Putamen (tissue), 1 donor: Measurements from ENCODE around the gene MAPKAPK5.
"Not testable (repeated sequence)": the region's sequence is repeated elsewhere in the genome, so short reads cannot be mapped to it uniquely, and the experiment has no call there.

Experiments
- DNase-seq: peaks from one replicate; pipeline ENCODE4 v3.0.0-alpha.2; 2016; ENCODE audit warnings: low spot score

Gene MAPKAPK5, protein sequence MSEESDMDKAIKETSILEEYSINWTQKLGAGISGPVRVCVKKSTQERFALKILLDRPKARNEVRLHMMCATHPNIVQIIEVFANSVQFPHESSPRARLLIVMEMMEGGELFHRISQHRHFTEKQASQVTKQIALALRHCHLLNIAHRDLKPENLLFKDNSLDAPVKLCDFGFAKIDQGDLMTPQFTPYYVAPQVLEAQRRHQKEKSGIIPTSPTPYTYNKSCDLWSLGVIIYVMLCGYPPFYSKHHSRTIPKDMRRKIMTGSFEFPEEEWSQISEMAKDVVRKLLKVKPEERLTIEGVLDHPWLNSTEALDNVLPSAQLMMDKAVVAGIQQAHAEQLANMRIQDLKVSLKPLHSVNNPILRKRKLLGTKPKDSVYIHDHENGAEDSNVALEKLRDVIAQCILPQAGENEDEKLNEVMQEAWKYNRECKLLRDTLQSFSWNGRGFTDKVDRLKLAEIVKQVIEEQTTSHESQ

DNA sequence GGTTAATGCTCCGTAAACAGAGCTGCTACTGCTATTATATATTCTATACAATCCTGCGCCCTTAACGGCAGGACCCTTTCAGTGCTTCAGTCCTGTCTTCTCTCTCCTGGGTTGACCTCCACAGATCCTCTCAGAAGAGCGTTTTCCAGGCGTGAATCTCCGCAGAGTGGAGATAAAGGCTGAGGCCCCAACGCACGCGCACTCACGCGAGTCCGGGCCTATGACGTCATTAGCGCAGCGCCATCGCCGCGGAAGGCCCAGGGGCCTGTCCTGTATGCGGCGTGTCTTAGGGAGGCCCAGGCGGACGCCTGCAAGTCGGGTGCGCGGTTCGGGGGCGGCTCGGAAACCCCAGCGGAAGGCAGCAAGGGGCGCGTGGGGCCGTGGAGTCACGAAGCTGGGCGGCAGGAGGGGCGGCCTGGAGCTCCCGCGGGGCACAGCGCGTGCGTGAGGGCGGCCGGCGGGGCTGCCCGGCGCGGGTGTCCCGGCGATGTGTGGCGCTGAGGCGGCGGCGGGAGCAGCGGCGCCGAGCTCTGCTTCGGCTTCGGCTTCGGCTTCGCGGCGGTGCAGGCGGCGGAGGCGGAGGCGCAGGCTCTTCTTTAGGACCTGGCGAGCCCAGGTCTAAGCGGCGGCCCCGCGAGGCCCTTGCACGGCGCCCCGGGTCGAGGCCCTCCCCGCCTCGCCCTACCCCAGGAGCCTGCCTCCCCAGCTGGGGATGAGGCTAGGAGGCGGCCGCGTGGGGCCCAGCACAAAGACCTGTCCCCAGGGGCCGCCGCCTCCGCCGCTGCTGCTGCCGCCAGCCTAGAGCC is at the start of gene MAPKAPK5:
Gene MAPKAPK5 (plus strand): TSS at position 479 of the 806 bp plus-strand sequence. CDS start 506 bp downstream, outside the sequence.
- DNase-seq = peak; percentile 90

DNA sequence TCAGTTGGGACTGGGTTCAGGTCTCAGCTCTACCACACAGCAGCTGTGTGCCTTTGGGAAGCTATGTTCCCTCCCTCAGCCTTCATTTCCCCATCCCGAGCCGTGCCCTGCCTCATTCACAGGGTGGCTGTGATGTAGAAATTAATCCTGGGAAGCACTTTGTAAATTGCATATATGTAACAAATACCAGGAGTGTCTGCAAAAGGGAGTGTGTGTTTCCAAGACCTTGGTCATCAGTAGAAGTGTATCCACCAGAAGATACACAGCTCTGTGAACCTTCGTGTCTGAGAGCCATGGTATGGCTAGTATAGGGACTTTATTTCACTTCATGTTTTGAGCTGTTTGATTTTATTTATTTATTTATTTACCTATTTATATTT is 49.2 kb upstream of the MAPKAPK5 start:
- no peak for DNase-seq

DNA sequence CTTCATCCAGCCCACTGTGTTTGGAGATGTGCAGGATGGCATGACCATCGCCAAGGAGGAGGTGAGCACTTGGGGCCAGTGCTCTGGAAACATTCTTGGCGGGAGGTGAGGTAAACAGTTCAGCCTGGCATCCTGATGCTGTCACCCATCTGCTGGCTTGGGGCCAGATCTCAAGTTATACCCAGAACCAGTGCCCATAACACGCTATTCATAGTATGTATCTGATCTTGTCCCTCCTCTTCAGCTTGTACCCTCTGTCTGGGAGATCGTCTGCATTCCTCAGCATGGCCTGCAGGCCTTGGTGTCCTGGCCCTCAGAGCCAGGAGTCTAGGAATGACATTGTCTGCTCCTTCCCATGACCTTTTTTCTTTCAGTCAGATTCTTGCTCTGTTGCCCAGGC is 43.8 kb upstream of the MAPKAPK5 start:
- DNase-seq = no peak

DNA sequence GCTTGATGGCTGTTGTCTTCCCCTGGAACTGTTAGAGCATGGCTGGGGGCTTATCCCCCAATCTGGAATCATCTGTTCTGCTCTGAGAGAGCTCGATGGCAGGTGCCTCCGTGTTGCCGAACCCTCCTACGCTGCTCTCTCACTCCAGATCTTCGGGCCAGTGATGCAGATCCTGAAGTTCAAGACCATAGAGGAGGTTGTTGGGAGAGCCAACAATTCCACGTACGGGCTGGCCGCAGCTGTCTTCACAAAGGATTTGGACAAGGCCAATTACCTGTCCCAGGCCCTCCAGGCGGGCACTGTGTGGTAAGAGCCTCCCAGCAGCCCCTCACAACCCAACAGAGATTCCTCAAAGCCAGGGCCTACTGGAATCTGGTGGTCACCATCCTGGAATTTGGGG is 42.3 kb upstream of the MAPKAPK5 start:
- no peak for DNase-seq

- DNase-seq = no peak
Measured at GRCh38 chr12:111803038-111803626, 38.9 kb upstream of the MAPKAPK5 start.

DNA sequence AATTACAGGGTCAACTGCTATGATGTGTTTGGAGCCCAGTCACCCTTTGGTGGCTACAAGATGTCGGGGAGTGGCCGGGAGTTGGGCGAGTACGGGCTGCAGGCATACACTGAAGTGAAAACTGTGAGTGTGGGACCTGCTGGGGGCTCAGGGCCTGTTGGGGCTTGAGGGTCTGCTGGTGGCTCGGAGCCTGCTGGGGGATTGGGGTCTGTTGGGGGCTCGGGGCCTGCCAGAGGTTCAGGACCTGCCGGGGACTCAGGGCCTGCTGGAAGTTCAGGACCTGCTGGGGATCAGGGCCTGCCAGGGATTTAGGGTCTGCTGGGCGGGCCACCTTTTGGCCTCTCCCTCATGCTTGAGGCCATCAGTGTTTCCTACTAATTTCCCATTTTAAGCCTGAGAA is 38.2 kb upstream of the MAPKAPK5 start:
- no peak for DNase-seq

- no peak for DNase-seq
Measured at GRCh38 chr12:111806304-111806703, 35.7 kb upstream of the MAPKAPK5 start.

- no peak for DNase-seq
Measured at GRCh38 chr12:111807232-111807631, 34.8 kb upstream of the MAPKAPK5 start.

DNA sequence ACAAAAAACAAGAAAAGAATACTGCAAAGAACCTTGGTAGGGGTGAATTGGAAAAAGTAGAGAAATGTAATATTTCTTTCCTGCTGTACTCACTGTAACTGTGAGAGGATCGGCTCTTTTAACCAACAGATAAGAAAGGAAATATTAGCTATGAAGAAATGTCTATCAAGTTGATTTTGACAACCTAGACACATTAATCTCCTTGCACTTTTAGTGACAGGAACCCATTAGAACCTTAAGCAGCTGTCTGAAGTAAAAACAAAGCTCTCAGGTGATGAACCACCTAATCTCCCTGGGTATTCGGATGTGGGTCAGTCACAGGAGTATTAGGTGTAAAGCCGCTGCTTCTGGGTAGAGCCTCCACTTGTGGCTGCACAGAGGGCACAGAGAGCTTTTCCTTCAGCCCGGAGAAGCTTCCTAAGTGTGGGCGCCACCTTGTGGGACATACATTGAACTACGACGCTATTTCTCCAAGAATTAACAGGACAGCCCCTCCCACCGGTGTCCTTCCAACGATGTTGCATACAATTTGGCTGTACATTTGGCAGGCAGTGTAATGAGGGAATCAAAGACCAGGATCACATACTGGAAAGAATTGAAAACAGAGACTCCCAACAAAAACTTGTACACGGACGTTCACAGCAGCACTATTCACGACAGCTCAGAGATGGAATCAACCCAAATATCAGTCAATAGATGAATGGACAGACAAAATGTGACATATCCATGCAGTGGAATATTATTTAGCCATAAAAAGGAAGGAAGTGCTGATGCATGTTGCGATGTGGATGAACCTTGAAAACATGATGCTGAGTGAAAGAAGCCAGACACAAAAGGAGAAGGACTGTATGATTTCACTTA is 28.9 kb upstream of the MAPKAPK5 start:
- peak; percentile 78 for DNase-seq

DNA sequence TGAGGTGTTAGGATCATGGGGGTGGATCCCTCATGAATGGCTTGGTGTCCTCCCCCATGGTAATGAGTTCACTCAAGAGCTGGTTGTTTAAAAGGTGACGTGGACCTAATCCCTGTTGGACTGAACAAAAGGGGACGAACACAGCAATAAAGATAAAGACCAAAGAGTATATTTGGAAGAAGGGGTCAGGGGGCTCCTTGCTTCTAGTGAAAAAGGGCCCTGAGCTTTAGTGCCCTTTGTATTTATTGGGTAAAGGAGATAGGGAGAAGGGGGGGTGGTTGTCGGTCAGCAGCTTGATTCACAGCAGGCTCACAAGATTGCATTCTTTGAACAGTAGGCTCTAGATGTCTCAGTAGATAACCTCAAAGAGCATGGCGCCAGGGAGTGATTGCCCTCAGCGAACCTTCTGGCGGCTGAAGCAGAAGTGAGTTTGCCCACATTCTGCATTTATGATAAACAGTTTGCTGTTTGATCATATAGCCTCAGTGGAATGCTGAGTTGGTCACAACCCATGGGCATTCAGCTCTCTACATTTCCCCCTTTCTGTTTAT is 25.9 kb upstream of the MAPKAPK5 start:
- DNase-seq = no peak

DNA sequence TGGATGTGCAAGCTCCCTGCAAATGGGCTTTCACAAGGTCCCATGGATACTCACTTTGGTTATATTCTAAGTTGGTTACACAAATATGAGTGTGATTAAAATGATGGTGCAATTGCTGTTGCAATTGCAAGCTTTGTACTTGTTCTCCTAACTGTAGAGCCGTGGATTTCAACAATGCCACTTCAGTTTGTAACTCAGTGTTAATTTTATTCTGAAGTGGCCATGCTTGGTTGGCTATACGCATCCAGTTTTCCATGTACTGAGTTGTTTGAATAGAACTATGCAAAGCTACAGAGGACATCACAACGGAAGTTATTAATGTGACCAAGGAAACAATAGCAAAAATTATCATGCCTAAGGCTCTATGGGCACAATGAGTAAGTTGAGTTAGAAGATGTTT is 25.1 kb upstream of the MAPKAPK5 start:
- not testable (repeated sequence) for DNase-seq

DNA sequence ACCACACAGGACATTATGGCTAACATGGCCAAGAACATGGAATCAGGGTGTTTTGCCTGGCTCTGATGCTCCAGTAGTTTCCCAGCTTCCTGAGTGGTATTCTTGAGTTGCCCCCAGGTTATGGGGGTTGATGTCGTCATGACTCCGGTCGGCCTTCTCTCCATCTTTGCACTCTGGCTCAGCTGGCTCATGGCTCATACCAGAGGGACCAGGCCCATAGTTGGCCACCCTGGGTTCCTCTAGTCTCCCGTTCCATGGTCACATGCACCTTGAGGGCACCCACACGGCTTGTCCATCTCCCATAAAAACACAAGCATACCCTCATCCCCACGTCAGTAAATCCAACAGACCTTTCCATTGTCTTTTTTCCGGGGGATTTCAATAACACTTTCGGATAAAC is 23.7 kb upstream of the MAPKAPK5 start:
- DNase-seq = no peak

DNA sequence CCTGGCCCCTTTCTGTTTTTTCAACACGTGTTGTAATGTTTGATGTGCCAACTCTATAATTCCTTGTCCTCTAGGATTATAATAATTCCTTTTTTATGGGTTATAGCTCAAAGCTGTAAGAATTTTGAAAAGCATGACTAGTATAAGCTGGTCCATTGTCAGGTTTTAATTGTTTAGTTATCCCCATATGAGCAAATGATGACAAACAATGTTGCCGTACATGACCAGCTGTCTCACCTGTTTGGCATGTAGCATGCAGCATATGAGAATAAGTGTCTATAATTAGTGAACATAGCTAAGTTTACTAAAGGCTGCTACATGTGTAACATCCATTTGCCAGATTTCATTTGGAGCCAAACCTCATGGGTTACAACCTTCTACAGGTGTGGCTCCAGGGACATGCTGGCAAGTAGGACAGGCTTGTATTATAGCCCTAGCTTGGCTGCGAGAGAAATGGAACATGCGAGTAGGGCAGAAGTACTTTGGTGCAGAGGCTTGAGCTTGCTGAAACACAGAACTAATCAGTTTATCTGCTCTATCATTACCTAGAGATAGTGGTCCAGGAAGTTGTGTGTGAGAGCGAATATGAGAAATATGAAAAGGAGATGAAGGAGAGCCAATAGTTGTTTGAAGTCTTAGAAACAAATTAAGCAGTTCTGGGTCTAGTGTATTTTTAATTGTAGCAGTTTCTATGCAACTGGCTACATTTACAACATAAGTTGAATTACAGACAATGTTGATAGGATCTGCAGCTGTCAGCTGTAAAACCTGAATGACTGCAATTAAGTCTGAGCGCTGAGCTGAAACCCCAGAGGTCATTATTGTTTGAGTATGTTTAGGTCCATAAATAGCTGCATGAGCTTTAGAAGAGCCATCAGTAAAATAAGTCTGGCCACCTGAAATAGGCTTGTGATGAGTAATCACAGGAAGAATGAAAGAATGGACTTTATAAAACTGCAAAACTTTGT is 22.6 kb upstream of the MAPKAPK5 start:
- no peak for DNase-seq

DNA sequence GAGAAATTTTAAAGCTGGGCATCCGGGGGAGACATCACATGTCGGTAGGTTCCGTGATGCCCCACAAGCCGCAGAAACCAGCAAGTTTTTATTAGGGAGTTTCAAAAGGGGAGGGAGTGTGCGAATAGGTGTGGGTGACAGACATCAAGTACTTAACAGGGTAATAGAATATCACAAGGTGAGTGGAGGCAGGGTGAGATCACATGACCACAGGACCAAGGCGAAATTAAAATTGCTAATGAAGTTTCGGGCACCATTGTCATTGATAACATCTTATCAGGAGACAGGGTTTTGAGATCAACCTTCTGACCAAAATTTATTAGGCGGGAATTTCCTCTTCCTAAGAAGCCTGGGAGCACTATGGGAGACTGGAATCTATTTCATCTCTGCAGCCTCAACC is 21.2 kb upstream of the MAPKAPK5 start:
- not testable (repeated sequence) for DNase-seq

DNA sequence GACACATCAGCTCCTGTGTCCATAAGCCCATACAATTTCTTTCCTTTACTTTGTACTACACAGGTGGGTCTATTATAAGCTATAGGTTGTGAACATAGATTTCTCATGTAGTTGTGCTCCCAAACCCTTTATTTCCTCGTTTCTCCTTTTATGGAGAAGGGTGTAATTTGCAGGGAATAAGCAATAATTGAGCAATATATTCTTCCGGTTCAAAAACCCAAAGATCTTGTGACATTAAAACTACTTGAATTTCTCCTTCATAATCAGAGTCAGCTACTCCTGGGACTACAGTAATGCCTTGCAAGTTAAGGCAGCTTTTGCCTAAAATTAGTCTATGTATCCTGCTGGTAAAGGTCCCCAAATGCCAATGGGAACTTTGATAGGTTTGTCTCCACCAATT is 19.1 kb upstream of the MAPKAPK5 start:
- DNase-seq = no peak

- no peak for DNase-seq
Measured at GRCh38 chr12:111823891-111824290, 18.1 kb upstream of the MAPKAPK5 start.

DNA sequence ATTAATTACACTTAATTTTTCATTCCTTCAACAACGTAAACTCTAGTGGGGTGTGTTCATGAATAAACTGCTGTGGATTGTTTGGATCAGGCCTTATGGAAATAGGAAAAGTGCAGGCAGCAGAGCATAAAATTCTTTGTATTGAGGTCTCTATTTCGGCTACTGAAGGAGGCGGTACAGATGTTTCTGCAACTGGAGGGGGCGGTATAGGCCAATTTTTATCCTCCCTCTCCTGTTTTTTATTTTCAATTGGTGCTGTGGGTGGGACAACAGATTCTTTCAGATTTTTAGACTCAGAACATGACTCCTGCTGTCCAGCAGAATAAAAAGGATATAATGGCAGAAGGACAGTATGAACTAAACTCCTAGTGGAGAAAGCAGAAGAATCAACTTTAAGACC is 17.7 kb upstream of the MAPKAPK5 start:
- not testable (repeated sequence) for DNase-seq

GRCh38 chr12:111825509-111825908 is 16.5 kb upstream of the MAPKAPK5 start:
- no peak for DNase-seq

DNA sequence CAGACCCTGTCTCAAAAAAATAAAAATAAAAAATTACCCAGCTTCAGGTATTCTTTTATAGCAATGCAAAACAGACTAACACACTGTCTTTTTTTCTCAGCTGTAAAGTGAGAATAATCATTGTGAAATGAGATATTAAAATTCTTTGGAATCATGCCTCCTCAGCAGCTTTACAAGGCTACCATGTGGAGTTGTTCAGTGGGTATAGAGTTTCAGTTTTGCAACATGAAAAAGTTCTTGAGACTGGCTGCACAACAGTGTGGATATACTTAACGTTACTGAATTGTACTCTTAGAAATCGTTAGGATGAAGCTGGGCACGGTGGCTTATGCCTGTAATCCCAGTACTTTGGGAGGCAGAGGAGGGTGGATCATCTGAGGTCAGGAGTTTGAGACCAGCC is 15.7 kb upstream of the MAPKAPK5 start:
- DNase-seq = no peak

DNA sequence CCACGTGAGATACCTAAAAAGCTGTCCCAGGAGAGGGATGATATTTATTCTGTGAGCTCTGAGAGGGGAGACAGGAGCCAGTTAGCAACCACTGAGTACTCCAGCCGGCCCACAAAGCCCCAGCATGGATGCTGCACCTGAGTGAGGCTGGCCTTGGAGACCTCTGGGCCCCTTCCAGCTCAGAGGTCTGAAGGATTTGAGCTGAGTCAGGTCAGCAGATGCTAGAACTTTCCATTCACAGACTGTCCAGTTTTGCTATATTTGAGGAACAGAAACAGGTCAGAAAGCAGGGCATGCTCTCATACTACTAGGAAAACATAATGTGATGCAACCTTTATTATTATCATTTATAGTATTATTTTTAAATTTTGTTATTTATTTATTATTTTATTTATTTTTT is 15.0 kb upstream of the MAPKAPK5 start:
- no peak for DNase-seq
